CD4-positive, alpha-beta memory T cell (primary cell): ENCODE results near the gene ZKSCAN4. TPM values are rescaled to one million over a fixed set of nuclear protein-coding genes. Genes with fewer than 3 reads are reported as not detected.

Experiments used
- CTCF ChIA-PET: fragments of 350-600 bp; sonication (Branson Sonifier 250); formaldehyde crosslinking; loops from one replicate; lab custom pipeline; 2021; ENCODE audit warnings: inconsistent platforms; ENCODE audit not compliant: partially characterized antibody; lab: Charles Lee
- POLR2A ChIA-PET: fragments of 350-600 bp; sonication (Branson Sonifier 250); formaldehyde crosslinking; loops from one replicate; lab custom pipeline; 2021; ENCODE audit not compliant: partially characterized antibody; lab: Charles Lee
- DNase-seq, 5 donors: peaks; one replicate each; pipeline versions ENCODE4 v3.0.0 to v3.0.0-alpha.2; 2020 to 2022; ENCODE audit warnings: mixed read lengths in 1 of 5
- H3K27ac ChIP-seq: one replicate; pipeline ENCODE4 v1.7.0; 2013; ENCODE audit warnings: low read depth, low read length
- H3K27me3 ChIP-seq: 2 replicates; pipeline ENCODE4 v1.7.0; 2013; ENCODE audit warnings: mild to moderate bottlenecking, low read length, moderate library complexity; ENCODE audit not compliant: insufficient read depth
- H3K36me3 ChIP-seq: 2 replicates; pipeline ENCODE4 v1.7.0; 2013; ENCODE audit warnings: mild to moderate bottlenecking, low read length, moderate library complexity; ENCODE audit not compliant: insufficient read depth
- H3K4me1 ChIP-seq: 2 replicates; pipeline ENCODE4 v1.7.0; 2013; ENCODE audit warnings: mild to moderate bottlenecking, low read length, moderate library complexity; ENCODE audit not compliant: insufficient read depth
- H3K4me3 ChIP-seq, 2 donors: one replicate each; pipeline ENCODE4 v1.7.0; 2013; ENCODE audit warnings: low read length in 2 of 2, mild to moderate bottlenecking in 1 of 2
- H3K9me3 ChIP-seq, 2 donors: one replicate each; pipeline ENCODE4 v1.7.0; 2013; ENCODE audit warnings: low read length in 2 of 2, control low read depth in 1 of 2; ENCODE audit not compliant: control insufficient read depth in 1 of 2
- H3K27ac Mint-ChIP-seq, 7 donors: one replicate each; pipeline ENCODE4 v1.8.0; 2020 to 2021; ENCODE audit warnings: mixed read lengths in 7 of 7, mild to moderate bottlenecking in 6 of 7, inconsistent platforms in 3 of 7, moderate library complexity in 3 of 7
- H3K27me3 Mint-ChIP-seq, 2 donors: one replicate each; pipeline ENCODE4 v1.8.0; 2020 to 2021; ENCODE audit warnings: mixed read lengths in 2 of 2
- H3K36me3 Mint-ChIP-seq, 2 donors: one replicate each; pipeline ENCODE4 v1.8.0; 2020 to 2021; ENCODE audit warnings: mixed read lengths in 2 of 2, inconsistent platforms in 1 of 2, mild to moderate bottlenecking in 1 of 2
- H3K4me1 Mint-ChIP-seq, 4 donors: one replicate each; pipeline ENCODE4 v1.8.0; 2020 to 2021; ENCODE audit warnings: mixed read lengths in 4 of 4, mild to moderate bottlenecking in 1 of 4
- H3K4me3 Mint-ChIP-seq, 8 donors: one replicate each; pipeline ENCODE4 v1.8.0; 2020 to 2021; ENCODE audit warnings: mixed read lengths in 8 of 8, mild to moderate bottlenecking in 7 of 8, moderate library complexity in 6 of 8, inconsistent platforms in 3 of 8
- H3K9me3 Mint-ChIP-seq, 8 donors: one replicate each; pipeline ENCODE4 v1.8.0; 2020 to 2021; ENCODE audit warnings: mixed read lengths in 8 of 8, mild to moderate bottlenecking in 5 of 8, inconsistent platforms in 3 of 8, moderate library complexity in 1 of 8
- intact Hi-C: fragments of 100-400 bp; cut with micrococcal nuclease; formaldehyde crosslinking; loops from one replicate; pipeline ENCODE4 v1.15.1; 2023
- polyA plus RNA-seq, 2 donors: library from polyadenylated mRNA; unstranded; fragments of 300-500 nt; fragmentation: Illumina TruSeq; gene quantifications; one replicate each; pipeline ENCODE4 v1.2.3, GENCODE V29; 2021
- total RNA-seq, 2 experiments: library from RNA; stranded (reverse); gene quantifications; one replicate each; pipeline ENCODE4 v1.2.3, GENCODE V29; 2021

The ZKSCAN4 gene
- total RNA-seq (10 to 100 TPM in 1 of 2 experiments, 1 to 10 TPM in 1; 9.9 to 11.1 TPM), polyA plus RNA-seq (1 to 10 TPM; 2.4 to 5.2 TPM)

DNA sequence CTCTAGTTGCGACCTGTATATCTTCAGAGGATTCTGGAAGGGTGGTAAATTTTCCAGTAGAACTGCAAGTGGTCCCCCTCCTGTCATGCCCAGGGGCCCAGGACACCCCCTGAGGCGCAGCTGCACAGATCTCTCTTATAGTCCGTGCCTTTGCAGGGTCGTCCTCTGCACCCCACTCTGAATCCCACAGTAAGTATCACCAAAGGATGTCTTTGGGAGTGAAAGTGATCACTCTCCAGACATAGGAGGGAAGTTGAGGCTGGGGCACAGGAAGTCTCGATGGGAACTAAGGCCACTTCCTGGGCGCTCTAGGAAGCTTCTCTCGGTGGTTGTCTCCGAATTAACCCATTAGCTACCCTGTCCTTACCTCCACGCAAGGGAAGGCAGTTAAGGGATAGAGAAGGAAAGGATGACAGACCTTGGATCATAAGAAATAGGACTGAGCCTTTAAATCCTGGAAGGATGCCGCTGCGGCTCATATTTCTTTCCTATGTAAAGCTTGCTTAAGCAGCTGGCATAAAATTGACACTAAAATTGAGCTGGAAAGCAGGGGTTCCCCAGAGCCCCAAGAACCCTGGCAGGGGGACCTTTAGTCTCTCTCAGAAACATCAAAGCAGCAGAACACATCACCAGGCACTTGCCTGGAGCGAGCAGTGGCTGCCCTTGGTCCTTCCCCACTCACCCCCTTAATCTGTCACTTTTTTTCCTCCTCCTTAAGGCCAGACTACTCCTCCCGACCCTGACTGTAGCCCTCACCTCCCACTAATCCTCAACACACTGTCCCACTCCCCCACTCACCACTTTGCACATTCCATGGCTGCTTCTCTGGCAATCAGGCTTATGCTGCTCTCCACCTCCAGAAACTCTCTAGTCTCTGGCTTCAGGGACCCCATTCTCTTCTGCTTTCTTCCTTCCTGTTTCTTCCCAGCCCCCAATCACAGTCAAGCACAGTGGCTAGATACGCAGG, at the start of gene ZKSCAN4:
Gene ZKSCAN4, minus strand, starts transcription at position 261 of the 967 bp plus-strand sequence. CDS start 289 bp downstream, outside the sequence.
- intact Hi-C loops, result loop anchor here (1.0 to 5.0 kb wide), 7 partner anchors 15 to 865 kb away; partner anchors contain the start of genes ZNF391, ZSCAN12, ZSCAN26 and ZSCAN31
- Mint-ChIP-seq H3K36me3 (peaks cover 16 to 26% of the 10 kb centered on the region in 2 donors), H3K9me3 (peaks cover 0 to 3% (median 0%) of the 10 kb centered on the region in 8 donors), H3K27ac (peak within 1 kb of the TSS; percentile 75 to 95 (median 89)), H3K4me1 (peaks cover 22 to 38% (median 31%) of the 10 kb centered on the region in 4 donors), H3K4me3 (peak within 1 kb of the TSS; percentile 94 to 99 (median 97)), H3K27me3 (no peaks in the 10 kb centered on the region)
- DNase-seq, result peak; percentile 79 to 82 (median 80)
- peak within 1 kb of the TSS; percentile 52 for H3K27ac ChIP-seq
- peaks cover 22% of the 10 kb centered on the region for H3K4me1 ChIP-seq
- H3K9me3 ChIP-seq, result no peaks in the 10 kb centered on the region
- CTCF ChIA-PET, result interaction anchor here (0.6 to 2.7 kb wide), 8 partner anchors 14 to 148 kb away, joined by 3 to 23 read pairs (median 4); partner anchors contain the start of genes ZKSCAN3, ZKSCAN8 and ZSCAN26
- peaks cover 14% of the 10 kb centered on the region for H3K36me3 ChIP-seq
- POLR2A ChIA-PET, result interaction anchor here (0.6 to 5.5 kb wide), 19 partner anchors 8 to 611 kb away, joined by 3 to 111 read pairs (median 3); partner anchors contain the start of genes PGBD1, ZKSCAN3, ZKSCAN8 and ZSCAN16
- H3K4me3 ChIP-seq, result peak within 1 kb of the TSS; percentile 98 to 99
- no peaks in the 10 kb centered on the region for H3K27me3 ChIP-seq

DNA sequence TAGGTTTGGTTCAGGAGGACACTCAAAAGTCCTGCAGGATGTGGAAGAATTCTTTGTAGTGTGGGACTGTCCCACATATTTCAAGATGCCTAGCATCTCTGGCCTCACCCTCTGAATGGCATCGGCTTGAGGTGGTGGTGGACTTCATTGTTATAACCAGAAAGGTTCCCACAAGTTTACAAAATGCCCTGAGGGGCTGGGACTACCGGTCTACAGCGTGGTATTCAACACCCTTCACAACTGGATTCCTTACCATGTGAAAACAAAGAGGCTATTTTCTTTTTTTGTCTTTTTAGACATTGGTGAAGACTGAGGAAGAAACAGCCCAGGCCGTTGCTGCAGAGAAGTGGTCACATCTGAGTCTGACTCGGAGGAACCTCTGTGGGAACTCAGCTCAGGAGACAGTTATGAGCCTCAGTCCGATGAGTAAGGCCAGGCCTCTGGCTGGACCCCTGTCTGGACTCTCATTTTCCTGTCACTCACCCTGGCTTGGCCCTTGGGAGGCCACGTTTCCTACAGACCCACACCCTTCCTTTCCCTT, 44.5 kb upstream of the ZKSCAN4 start:
- Mint-ChIP-seq H3K27me3 (peaks cover 0 to 3% of the 10 kb centered on the region in 2 donors), H3K9me3 (no peaks in the 10 kb centered on the region), H3K4me1 (no peaks in the 10 kb centered on the region), H3K27ac (no peak overlapping the region), H3K4me3 (no peak overlapping the region), H3K36me3 (peaks cover 0 to 4% of the 10 kb centered on the region in 2 donors)
- Histone ChIP-seq H3K4me3 (no peak overlapping the region), H3K36me3 (no peaks in the 10 kb centered on the region), H3K27me3 (no peaks in the 10 kb centered on the region), H3K27ac (no peak overlapping the region), H3K4me1 (no peaks in the 10 kb centered on the region), H3K9me3 (no peaks in the 10 kb centered on the region)
- ChIA-PET POLR2A (no interaction called here), CTCF (no interaction called here)
- intact Hi-C loops, result no loop called here
- no peak for DNase-seq

DNA sequence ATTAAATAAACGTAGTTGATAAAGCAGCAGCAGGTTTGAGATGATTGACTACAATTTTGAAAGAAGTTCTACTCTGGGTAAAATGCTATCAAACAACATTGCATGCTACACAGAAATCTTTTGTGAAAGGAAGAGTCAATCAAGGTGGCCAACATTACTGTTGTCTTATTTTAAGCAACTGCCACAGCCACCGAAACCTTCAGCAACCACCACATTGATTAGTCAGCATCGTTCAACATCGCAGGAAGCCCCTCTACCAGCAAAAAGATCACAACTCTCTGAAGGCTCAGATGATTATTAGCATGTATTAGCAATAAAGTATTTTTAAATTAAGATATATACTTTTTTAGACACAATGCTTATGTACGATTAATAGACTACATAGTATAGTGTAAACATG, 43.3 kb upstream of the ZKSCAN4 start:
- Histone ChIP-seq H3K27ac (no peak overlapping the region), H3K4me3 (no peak overlapping the region), H3K4me1 (no peaks in the 10 kb centered on the region), H3K9me3 (no peaks in the 10 kb centered on the region), H3K27me3 (no peaks in the 10 kb centered on the region), H3K36me3 (no peaks in the 10 kb centered on the region)
- no peak overlapping the region for H3K4me3 Mint-ChIP-seq
- peaks cover 0 to 3% of the 10 kb centered on the region in 2 donors for H3K27me3 Mint-ChIP-seq
- intact Hi-C loops, result no loop called here
- CTCF ChIA-PET, result no interaction called here
- DNase-seq, result no peak
- H3K27ac Mint-ChIP-seq, result no peak overlapping the region
- no peaks in the 10 kb centered on the region for H3K9me3 Mint-ChIP-seq
- H3K4me1 Mint-ChIP-seq, result no peaks in the 10 kb centered on the region
- POLR2A ChIA-PET, result no interaction called here
- peaks cover 0 to 7% of the 10 kb centered on the region in 2 donors for H3K36me3 Mint-ChIP-seq

DNA sequence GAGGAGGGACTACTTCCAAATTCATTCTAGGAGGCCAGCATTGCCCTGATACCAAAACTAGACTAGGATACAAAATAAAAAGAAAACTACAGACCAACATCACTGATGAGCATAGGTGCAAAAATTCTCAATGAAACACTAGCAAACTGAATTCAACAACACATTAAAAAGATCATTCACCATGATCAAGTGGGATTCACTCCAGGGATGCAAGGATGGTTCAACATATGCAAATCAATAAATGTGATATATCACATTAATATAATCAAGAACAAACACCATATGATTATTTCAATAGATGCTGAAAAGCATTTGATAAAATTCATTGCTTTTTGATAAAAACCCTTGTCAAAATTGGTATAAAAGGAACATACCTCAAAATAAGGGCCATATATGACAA, 39.5 kb upstream of the ZKSCAN4 start:
- POLR2A ChIA-PET, result no interaction called here
- intact Hi-C loops, result no loop called here
- Mint-ChIP-seq H3K9me3 (no peaks in the 10 kb centered on the region), H3K4me3 (no peak overlapping the region), H3K36me3 (peaks cover 0 to 20% of the 10 kb centered on the region in 2 donors), H3K4me1 (no peaks in the 10 kb centered on the region), H3K27ac (no peak overlapping the region), H3K27me3 (peaks cover 0 to 9% of the 10 kb centered on the region in 2 donors)
- no peaks in the 10 kb centered on the region for H3K9me3 ChIP-seq
- no peaks in the 10 kb centered on the region for H3K27me3 ChIP-seq
- H3K4me1 ChIP-seq, result no peaks in the 10 kb centered on the region
- no peak for DNase-seq
- no peaks in the 10 kb centered on the region for H3K36me3 ChIP-seq
- no peak overlapping the region for H3K4me3 ChIP-seq
- no peak overlapping the region for H3K27ac ChIP-seq
- CTCF ChIA-PET, result no interaction called here

DNA sequence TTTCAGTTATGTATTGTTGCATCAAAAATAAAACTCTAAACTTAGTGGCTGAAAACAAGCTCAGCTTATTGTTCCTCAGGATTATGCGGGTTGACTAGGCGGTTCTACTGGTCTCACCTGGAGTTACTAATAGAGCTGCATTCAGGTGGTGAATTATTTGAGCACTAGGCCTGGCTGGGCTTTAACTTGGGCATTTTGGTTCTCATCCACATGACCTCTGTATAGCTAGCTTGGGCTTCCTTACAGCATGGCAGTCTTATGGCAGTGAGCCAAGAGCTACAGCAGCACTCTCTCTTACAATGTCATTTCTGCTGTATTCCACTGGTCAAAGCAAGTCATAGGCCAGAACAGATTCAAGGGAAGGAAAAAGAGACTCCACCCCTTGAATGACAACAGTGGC, 30.9 kb upstream of the ZKSCAN4 start:
- intact Hi-C loops, result no loop called here
- peaks cover 0 to 14% (median 3%) of the 10 kb centered on the region in 8 donors for H3K9me3 Mint-ChIP-seq
- H3K4me1 Mint-ChIP-seq, result peaks cover 4 to 8% (median 7%) of the 10 kb centered on the region in 4 donors
- POLR2A ChIA-PET, result interaction anchor here (0.6 kb wide), 1 partner anchor 16 kb away, joined by 4 read pairs; the partner anchor contains the start of gene ZSCAN26
- H3K27ac ChIP-seq, result no peak overlapping the region
- no peak overlapping the region for H3K4me3 ChIP-seq
- H3K4me1 ChIP-seq, result peaks cover 6% of the 10 kb centered on the region
- CTCF ChIA-PET, result interaction anchor here (0.6 to 2.3 kb wide), 2 partner anchors 73 to 1131 kb away, joined by 4 to 5 read pairs; no protein-coding TSS in a partner anchor
- no peaks in the 10 kb centered on the region for H3K36me3 ChIP-seq
- H3K9me3 ChIP-seq, result no peaks in the 10 kb centered on the region
- H3K4me3 Mint-ChIP-seq, result peak overlapping the region in 2 of 8 donors; percentile 56 to 64
- peaks cover 16 to 39% of the 10 kb centered on the region in 2 donors for H3K27me3 Mint-ChIP-seq
- no peak for DNase-seq
- H3K36me3 Mint-ChIP-seq, result peaks cover 2 to 34% of the 10 kb centered on the region in 2 donors
- H3K27ac Mint-ChIP-seq, result no peak overlapping the region
- H3K27me3 ChIP-seq, result no peaks in the 10 kb centered on the region

DNA sequence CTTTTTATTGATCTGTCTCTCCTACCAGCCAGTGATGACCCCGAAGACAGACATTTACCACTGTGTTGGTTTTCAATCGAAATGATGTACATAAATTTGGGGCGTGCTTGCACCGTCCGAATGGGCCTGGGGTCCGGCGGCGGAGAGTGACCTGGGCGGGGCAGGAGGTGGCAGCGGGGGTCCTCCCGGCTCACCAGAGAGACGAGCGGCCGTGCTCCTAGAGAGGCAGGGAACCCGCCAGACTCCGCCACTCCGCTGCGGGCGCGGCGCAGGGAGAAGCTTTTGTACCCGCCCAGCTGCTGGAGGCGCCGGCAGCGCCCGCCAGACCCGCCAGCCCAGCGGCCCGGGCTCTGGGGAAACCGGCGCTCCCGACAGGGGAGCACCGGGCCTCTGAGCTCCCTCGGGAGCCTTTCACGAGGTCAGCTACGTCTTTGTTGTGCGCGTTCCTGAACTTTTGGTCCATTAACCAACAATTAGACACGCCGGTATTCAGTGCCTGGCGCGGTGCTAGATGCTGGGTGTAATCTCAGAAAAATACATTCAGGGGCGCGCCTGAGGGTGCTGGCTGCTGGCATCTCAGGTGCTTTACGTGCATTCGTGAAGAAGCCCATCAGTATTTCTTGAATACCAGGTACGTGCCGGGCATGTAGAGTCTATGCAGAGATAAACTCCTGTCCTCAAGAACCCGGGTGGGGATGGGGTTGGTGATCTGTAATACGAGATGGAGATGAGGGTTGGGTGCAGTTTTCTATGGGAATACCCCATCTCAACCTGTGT, 29.4 kb upstream of the ZKSCAN4 start, which contains the start of gene PGBD1:
Gene PGBD1, plus strand, starts transcription at position 285 of the 777 bp plus-strand sequence. CDS start 2,242 bp downstream, outside the sequence.
- intact Hi-C loops, result no loop called here
- Mint-ChIP-seq H3K27ac (peak within 1 kb of the TSS in 1 of 7 donors; percentile 28), H3K27me3 (peaks cover 16 to 31% of the 10 kb centered on the region in 2 donors), H3K4me3 (peak within 1 kb of the TSS; percentile 63 to 79 (median 75)), H3K9me3 (peaks cover 0 to 14% (median 3%) of the 10 kb centered on the region in 8 donors), H3K4me1 (peaks cover 4 to 8% (median 7%) of the 10 kb centered on the region in 4 donors), H3K36me3 (peaks cover 17 to 25% of the 10 kb centered on the region in 2 donors)
- Histone ChIP-seq H3K36me3 (peaks cover 5% of the 10 kb centered on the region), H3K27me3 (no peaks in the 10 kb centered on the region), H3K4me1 (peaks cover 6% of the 10 kb centered on the region), H3K4me3 (peak within 1 kb of the TSS in 1 of 2 donors; percentile 37), H3K27ac (no peak within 1 kb of the TSS), H3K9me3 (no peaks in the 10 kb centered on the region)
- ChIA-PET POLR2A (interaction anchor here (1.0 to 1.9 kb wide), 2 partner anchors 14 to 29 kb away, joined by 6 to 15 read pairs; partner anchors contain the start of genes ZKSCAN4 and ZSCAN26), CTCF (interaction anchor here (1.2 to 2.4 kb wide), 2 partner anchors 28 to 74 kb away, joined by 3 to 10 read pairs; no protein-coding TSS in a partner anchor)
- DNase-seq, result peak in 4 of 5 donors; percentile 18 to 40 (median 27)
